Stimulated activated CD4-positive, alpha-beta T cell treated with anti-CD3 and anti-CD28 coated beads, TNF-alpha, amount 100 ng/mL, for 4 hours (primary cell): ENCODE data around the gene ZNF532.
"Not testable (repeated sequence)": the region's sequence is repeated elsewhere in the genome, so short reads cannot be mapped to it uniquely, and the experiment has no call there.

Experiments
- DNase-seq, 3 experiments: peaks; one replicate each; pipeline ENCODE4 v3.0.0-alpha.2; 2020; ENCODE audit warnings: low read depth in 3 of 3

ZNF532 gene

DNA sequence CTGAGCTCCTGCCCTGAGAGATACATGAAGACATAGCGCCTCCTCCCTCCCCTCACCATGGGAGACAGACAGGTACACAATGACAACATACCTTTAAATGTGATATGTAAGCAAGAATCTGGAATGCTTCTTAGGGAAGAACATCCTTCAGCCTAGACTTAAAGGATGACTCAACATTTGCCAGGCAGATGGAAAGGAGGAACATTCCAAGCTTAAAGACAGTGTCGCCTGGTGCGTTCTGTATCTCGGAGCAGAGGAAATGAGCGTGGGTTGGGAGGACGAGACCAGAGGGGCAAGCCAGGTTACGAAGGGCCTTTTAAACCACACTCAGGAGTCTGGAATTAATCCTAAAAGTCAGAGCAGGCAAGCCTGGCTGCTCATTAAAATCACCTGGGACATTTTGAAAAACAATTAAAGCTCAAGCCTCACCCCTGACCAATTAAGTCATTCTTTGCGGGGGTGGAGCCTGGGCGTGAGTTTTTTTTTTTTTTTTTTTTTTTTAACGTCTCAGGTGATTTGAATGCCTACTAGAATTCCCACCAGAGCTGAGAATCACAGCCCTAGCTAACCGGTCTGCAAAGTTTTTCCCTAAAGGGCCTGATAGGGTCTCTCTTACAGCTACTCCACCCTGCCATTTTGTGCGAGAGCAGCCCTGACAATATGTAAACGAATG, 143.8 kb downstream of the ZNF532 start:
- no peak for DNase-seq

DNA sequence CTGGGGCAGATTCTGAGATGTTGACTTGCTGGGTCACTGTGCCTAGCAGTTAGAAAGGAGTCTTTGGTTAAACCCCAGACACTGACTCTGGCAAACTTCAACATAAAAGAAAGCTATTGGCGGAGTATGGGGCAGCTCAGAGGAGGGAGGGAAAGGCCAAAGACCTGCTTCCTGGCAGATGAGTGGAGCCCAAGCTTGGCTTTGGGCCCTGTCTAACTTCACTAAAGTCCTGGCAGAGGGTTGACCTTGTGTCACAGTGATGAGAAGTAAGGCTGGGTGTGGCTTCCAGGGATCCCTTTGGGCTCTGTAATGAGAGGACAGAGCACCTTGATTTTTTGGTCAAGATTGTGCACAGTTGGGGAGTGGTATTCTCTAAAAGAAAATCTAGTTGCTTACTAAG, 145.2 kb downstream of the ZNF532 start:
- DNase-seq, result no peak

DNA sequence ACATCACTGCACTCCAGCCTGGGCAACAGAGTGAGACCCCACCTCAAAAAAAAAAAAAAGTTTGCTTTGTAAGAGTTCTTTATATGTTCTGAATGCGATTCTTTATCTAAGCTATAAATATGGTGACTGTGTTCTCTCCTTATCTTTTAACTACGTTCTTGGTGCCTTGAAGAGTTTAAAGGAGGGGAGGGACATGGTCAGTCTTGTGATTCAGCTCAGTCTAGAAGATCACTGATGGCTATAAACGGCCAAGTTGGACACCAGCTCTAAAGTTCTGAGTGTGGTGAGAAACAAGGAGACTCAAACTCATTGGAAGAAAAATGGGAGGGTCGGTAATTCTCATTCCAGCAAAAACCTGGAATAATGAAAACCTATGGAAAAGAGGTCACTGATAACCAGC, 146.6 kb downstream of the ZNF532 start:
- no peak for DNase-seq

DNA sequence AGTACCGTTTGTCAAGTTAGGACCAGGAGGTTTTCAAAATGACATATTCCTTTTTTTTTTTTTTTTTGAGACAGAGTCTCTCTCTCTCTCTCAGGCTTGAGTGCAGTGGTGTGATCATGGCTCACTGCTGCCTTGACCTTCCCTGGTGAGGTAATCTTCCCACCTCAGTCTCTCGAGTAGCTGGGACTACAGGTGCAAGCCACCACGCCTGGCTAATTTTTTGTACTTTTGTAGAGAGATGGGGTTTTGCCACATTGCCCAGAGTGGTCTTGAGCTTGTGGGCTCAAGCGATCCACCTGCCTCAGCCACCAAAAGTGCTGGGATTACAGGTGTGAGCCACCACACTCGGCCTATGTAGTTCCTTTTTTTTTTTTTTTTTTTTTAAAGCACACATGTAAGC, 147.1 kb downstream of the ZNF532 start:
- no peak for DNase-seq

- no peak for DNase-seq
Measured at GRCh38 chr18:59012815-59013705, 148.4 kb downstream of the ZNF532 start.

GRCh38 chr18:59013744-59014143, 149.1 kb downstream of the ZNF532 start:
- DNase-seq, result no peak

DNA sequence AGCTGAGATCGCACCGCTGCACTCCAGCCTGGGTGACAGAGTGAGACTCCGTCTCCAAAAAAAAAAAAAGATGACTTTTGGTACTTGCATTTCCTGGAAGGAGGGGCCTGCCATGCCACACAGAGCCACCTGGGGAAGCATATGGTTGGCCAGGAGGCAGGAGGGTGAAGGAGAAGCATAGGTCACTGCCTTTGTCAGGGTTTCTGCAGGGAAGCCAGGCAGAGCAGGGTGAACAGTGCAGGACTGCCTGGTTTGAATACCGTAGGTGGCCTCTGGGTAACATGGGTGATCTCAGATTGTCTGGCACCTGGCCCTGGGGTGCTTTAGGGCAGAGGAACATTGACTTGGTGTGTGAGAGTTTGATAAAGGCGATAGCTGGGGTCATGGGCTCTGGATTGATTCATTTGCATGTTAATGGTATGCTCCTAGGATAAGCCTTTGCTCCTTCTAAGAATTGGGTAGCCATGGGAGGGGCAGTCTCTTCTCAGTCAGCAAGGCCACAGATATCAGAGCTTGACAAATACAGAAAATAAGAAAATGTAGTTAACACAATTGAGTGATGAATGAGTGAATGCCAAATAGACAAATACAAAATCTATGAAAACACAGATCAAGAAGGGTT, 151.0 kb downstream of the ZNF532 start:
- DNase-seq, result no peak

GRCh38 chr18:59021500-59021899, 156.8 kb downstream of the ZNF532 start:
- no peak for DNase-seq

- no peak for DNase-seq
Measured at GRCh38 chr18:59022167-59022945, 157.7 kb downstream of the ZNF532 start.

- no peak for DNase-seq
Measured at GRCh38 chr18:59024829-59025228, 160.2 kb downstream of the ZNF532 start.

DNA sequence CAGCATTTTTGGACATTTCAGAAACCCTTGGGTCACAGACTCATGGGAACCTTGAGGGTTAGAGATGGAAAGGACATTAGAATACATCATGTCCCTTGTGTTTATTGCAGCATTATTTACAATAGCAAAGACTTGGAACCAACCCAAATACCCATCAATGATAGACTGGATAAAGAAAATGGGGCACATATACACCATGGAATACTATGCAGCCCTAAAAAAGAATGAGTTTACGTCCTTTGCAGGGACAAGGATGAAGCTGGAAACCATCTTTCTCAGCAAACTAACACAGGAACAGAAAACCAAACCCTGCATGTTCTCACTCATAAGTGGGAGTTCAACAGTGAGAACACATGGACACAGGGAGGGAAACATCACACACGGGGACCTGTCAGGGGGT, 160.9 kb downstream of the ZNF532 start:
- DNase-seq, result not testable (repeated sequence)

GRCh38 chr18:59026364-59026763, 161.7 kb downstream of the ZNF532 start:
- no peak for DNase-seq

GRCh38 chr18:59026831-59027410, 162.2 kb downstream of the ZNF532 start:
- no peak for DNase-seq

DNA sequence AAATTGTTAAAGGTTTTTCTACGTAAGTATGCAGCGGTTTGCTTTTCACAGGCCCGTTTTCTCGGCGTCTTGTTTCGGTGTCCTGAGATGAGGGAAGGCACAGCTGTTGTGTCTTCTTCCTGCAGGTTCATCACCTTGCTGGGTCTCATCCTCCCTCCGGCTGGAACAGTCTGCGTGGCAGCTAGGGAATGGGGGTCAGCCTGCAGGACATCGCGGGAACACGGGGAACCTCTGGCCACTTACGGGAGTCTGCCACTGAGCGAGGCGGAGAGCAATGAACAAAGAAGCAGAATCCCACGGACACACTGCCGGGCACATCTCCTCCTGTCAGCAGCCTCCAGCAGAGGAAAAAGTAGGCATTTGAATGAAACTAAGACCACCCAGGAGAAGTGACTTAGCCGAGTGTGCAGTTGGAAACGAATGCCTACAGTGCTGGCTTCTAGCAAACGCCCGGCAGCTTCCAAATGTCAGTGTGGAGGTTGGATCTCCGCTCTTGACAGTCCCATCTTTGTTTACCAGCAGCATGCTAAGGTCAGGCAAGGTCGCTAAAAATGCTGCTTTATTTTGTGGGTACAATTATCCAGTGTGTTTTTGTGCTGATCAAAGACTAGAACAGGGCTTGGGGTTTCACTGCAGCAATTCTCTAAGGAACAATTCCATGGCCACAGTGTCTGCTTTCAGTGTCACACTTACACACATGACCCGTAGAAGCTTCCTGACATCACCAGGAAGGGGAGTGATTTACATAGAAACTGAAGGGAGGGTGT, 165.2 kb downstream of the ZNF532 start:
- no peak for DNase-seq

DNA sequence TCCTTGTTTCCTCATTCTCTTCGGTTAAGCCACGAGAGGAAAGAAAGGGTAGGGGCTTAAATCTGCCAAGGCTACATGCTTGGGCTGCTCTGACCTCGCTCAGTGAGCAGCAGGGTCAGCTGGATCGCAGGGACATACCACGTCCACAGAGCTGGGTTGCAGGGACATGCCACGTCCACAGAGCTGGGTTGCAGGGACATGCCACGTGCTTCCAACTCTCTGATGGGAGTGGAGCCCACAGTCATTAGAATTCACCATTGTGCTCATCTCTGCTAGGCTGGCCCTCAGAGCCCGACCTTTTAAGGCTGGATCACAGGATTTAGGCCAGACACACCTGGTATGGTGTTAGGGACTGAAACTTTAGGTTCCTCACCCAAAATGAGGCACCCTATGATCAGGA, 167.6 kb downstream of the ZNF532 start:
- no peak for DNase-seq

- no peak for DNase-seq
Measured at GRCh38 chr18:59033359-59033758, 168.7 kb downstream of the ZNF532 start.

- no peak for DNase-seq
Measured at GRCh38 chr18:59033974-59034373, 169.3 kb downstream of the ZNF532 start.

DNA sequence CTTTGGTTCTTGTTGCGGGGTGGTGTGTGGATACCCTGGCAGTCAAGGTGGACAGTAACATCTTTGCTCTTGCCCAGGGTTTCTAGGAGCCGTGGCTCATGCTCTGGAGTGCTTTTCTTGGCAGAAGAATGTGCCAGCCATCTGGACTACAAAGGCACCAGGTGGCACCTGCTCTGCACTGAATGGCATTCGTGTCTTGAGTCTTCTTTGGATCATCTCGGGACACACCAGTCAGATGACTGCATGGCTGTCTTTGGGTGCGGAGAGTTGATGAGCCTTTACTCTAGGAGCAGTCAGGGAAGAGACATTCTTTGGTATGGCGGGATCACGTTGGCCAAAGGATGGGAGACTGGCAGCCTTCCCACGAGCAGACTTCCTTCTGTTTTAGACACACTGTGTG, 170.9 kb downstream of the ZNF532 start:
- no peak for DNase-seq
